H1 (cell line): Measurements from ENCODE around the gene GAST. TPM values are rescaled to one million over a fixed set of nuclear protein-coding genes. Genes with fewer than 3 reads are reported as not detected.

ENCODE experiments used
- CTCF ChIA-PET: fragments of 300-600 bp; sonication (Branson Sonifier 250); formaldehyde crosslinking; loops from one replicate; lab custom pipeline; 2021; ENCODE audit not compliant: partially characterized antibody; lab: Charles Lee
- POLR2A ChIA-PET: fragments of 300-600 bp; sonication (Branson Sonifier 250); formaldehyde crosslinking; loops from one replicate; lab custom pipeline; 2021; ENCODE audit warnings: inconsistent platforms; ENCODE audit not compliant: partially characterized antibody; lab: Charles Lee
- DNase-seq, 2 experiments: peaks; one replicate each; pipeline versions ENCODE4 v3.0.0 to v3.0.0-alpha.2; 2010 to 2022; ENCODE audit warnings: low spot score in 2 of 2, low read depth in 1 of 2, mixed read lengths in 1 of 2
- FAIRE-seq: peaks from 2 replicates; lab custom pipeline; 2011; peaks lifted over from hg19 to GRCh38; lab: Jason Lieb, UNC
- H2AFZ ChIP-seq: 2 replicates; pipeline ENCODE4 v1.8.1; 2012; ENCODE audit warnings: low read length, inconsistent platforms
- H2AK5ac ChIP-seq: 2 replicates; pipeline ENCODE4 v1.6.1; 2013; ENCODE audit warnings: low read depth, low read length
- H2BK120ac ChIP-seq: replicated peaks from 2 replicates; pipeline ENCODE3; 2013; ENCODE audit warnings: low read depth, low read length, inconsistent platforms
- H2BK12ac ChIP-seq: 2 replicates; pipeline ENCODE4 v1.6.1; 2013; ENCODE audit warnings: low read depth, low read length
- H2BK15ac ChIP-seq: 2 replicates; pipeline ENCODE4 v1.6.1; 2013; ENCODE audit warnings: low read length
- H2BK20ac ChIP-seq: 2 replicates; pipeline ENCODE4 v1.6.1; 2013; ENCODE audit warnings: low read length
- H2BK5ac ChIP-seq: 2 replicates; pipeline ENCODE4 v1.6.1; 2013; ENCODE audit warnings: low read depth, low read length
- H3K14ac ChIP-seq: 2 replicates; pipeline ENCODE4 v1.6.1; 2013; ENCODE audit warnings: inconsistent platforms; ENCODE audit not compliant: insufficient read length
- H3K18ac ChIP-seq: 2 replicates; pipeline ENCODE4 v1.6.1; 2013; ENCODE audit warnings: low read length; ENCODE audit errors: extremely low read depth
- H3K23ac ChIP-seq: 2 replicates; pipeline ENCODE4 v1.6.1; 2013; ENCODE audit warnings: inconsistent platforms; ENCODE audit not compliant: insufficient read length
- H3K23me2 ChIP-seq: 2 replicates; pipeline ENCODE4 v1.6.1; 2013; ENCODE audit warnings: low read depth, low read length
- H3K27ac ChIP-seq: 2 replicates; pipeline ENCODE4 v1.6.1; 2011; ENCODE audit warnings: low read depth, low read length, inconsistent platforms
- H3K27me3 ChIP-seq, 4 experiments: replicated peaks in 1 of 4; 1 replicate in 1 of 4; 2 replicates in 3 of 4; pipeline versions ENCODE4 v1.6.1 to v1.8.1; 2011 to 2013; ENCODE audit warnings: low read length in 3 of 4, mild to moderate bottlenecking in 3 of 4, inconsistent platforms in 2 of 4, mixed read lengths in 2 of 4, moderate library complexity in 1 of 4; ENCODE audit not compliant: control insufficient read depth in 3 of 4, insufficient read depth in 3 of 4; ENCODE audit errors: extremely low read depth in 1 of 4
- H3K36me3 ChIP-seq, 4 experiments: 2 replicates each; pipeline versions ENCODE4 v1.6.1 to v1.8.1; 2011 to 2013; ENCODE audit warnings: mild to moderate bottlenecking in 4 of 4, low read length in 3 of 4, moderate library complexity in 2 of 4, control low read depth in 1 of 4, inconsistent platforms in 1 of 4; ENCODE audit not compliant: insufficient read depth in 4 of 4, control insufficient read depth in 2 of 4
- H3K4ac ChIP-seq: replicated peaks from 2 replicates; pipeline ENCODE3; 2013; ENCODE audit warnings: low read length, low read depth, mixed read lengths, inconsistent platforms; ENCODE audit not compliant: insufficient read length
- H3K4me1 ChIP-seq, 4 experiments: replicated peaks in 1 of 4; 1 replicate in 1 of 4; 2 replicates in 3 of 4; pipeline versions ENCODE4 v1.6.1 to v1.8.1; 2011 to 2013; ENCODE audit warnings: low read length in 3 of 4, inconsistent platforms in 2 of 4, mixed read lengths in 1 of 4; ENCODE audit not compliant: insufficient read depth in 4 of 4, control insufficient read depth in 3 of 4
- H3K4me2 ChIP-seq, 2 experiments: 2 replicates each; pipeline versions ENCODE4 v1.6.1 to v1.8.1; 2011 to 2013; ENCODE audit warnings: low read depth in 2 of 2, low read length in 2 of 2, control low read depth in 1 of 2, inconsistent platforms in 1 of 2, mild to moderate bottlenecking in 1 of 2; ENCODE audit not compliant: insufficient read depth in 1 of 2
- H3K4me3 ChIP-seq, 4 experiments: fragments of 200-600, 300-600 bp in 1 of 4; sonication (generic), shearing (Covaris generic), sonication (Bioruptor Twin) in 1 of 4; 2 replicates each; pipeline versions ENCODE4 v1.5.1 to v1.8.1; 2011 to 2016; ENCODE audit warnings: low read length in 4 of 4, low read depth in 3 of 4, control low read depth in 2 of 4, inconsistent platforms in 2 of 4, mild to moderate bottlenecking in 2 of 4, mixed read lengths in 1 of 4, moderate library complexity in 1 of 4; ENCODE audit not compliant: insufficient read depth in 2 of 4; ENCODE audit errors: extremely low read depth in 1 of 4
- H3K56ac ChIP-seq: replicated peaks from 2 replicates; pipeline ENCODE3; 2013; ENCODE audit warnings: low read depth, mild to moderate bottlenecking, mixed read lengths, low read length, inconsistent platforms; ENCODE audit not compliant: insufficient read length
- H3K79me1 ChIP-seq: 2 replicates; pipeline ENCODE4 v1.6.1; 2013; ENCODE audit warnings: low read depth, low read length, control low read depth
- H3K79me2 ChIP-seq, 2 experiments: 2 replicates each; pipeline versions ENCODE4 v1.6.1 to v1.8.1; 2012 to 2013; ENCODE audit warnings: low read length in 2 of 2, mild to moderate bottlenecking in 2 of 2, inconsistent platforms in 1 of 2; ENCODE audit not compliant: insufficient read depth in 2 of 2, control insufficient read depth in 1 of 2
- H3K9ac ChIP-seq, 4 experiments: replicated peaks in 1 of 4; 1 replicate in 1 of 4; 2 replicates in 3 of 4; pipeline versions ENCODE4 v1.6.1 to v1.8.1; 2011 to 2013; ENCODE audit warnings: low read depth in 3 of 4, low read length in 3 of 4, control low read depth in 2 of 4, mild to moderate bottlenecking in 2 of 4, moderate library complexity in 2 of 4, inconsistent platforms in 1 of 4; ENCODE audit errors: extremely low read depth in 1 of 4
- H3K9me3 ChIP-seq, 2 experiments: 2 replicates each; pipeline versions ENCODE4 v1.6.1 to v1.8.1; 2012 to 2013; ENCODE audit warnings: mild to moderate bottlenecking in 2 of 2, moderate library complexity in 2 of 2, control low read depth in 1 of 2, inconsistent platforms in 1 of 2, low read depth in 1 of 2, low read length in 1 of 2, mixed read lengths in 1 of 2; ENCODE audit not compliant: insufficient read depth in 2 of 2
- H4K20me1 ChIP-seq, 2 experiments: replicated peaks in 1 of 2; 2 replicates each; pipeline versions ENCODE3 to v1.8.1; 2011 to 2013; ENCODE audit warnings: inconsistent platforms in 2 of 2, low read length in 2 of 2, mild to moderate bottlenecking in 1 of 2; ENCODE audit not compliant: insufficient read depth in 2 of 2, control insufficient read depth in 1 of 2
- H4K5ac ChIP-seq: 2 replicates; pipeline ENCODE4 v1.6.1; 2013; ENCODE audit warnings: low read length, low read depth, mixed read lengths, inconsistent platforms; ENCODE audit not compliant: insufficient read length
- H4K8ac ChIP-seq: 2 replicates; pipeline ENCODE4 v1.8.0; 2013; ENCODE audit warnings: mild to moderate bottlenecking, moderate library complexity, low read length, inconsistent platforms; ENCODE audit not compliant: insufficient read depth; ENCODE audit errors: extremely low read depth
- H4K91ac ChIP-seq: replicated peaks from 2 replicates; pipeline ENCODE3; 2013; ENCODE audit warnings: low read length, mixed read lengths, inconsistent platforms; ENCODE audit not compliant: insufficient read length
- BCL11A ChIP-seq, 2 experiments: IDR thresholded peaks; one replicate each; pipeline ENCODE4 v1.6.1; 2011; ENCODE audit warnings: low read depth in 2 of 2, low read length in 2 of 2, mild to moderate bottlenecking in 2 of 2
- KDM4A ChIP-seq: IDR thresholded peaks from one replicate; pipeline ENCODE4 v1.7.1; 2012; ENCODE audit warnings: low read depth, mild to moderate bottlenecking, moderate library complexity, low read length, inconsistent platforms; ENCODE audit not compliant: severe bottlenecking
- POLR2A ChIP-seq, 2 experiments: IDR thresholded peaks; 1 replicate in 1 of 2; 2 replicates in 1 of 2; pipeline ENCODE4 v1.6.1; 2011; ENCODE audit warnings: low read depth in 2 of 2, low read length in 2 of 2, mild to moderate bottlenecking in 2 of 2; ENCODE audit errors: control extremely low read depth in 1 of 2
- POLR2AphosphoS5 ChIP-seq: IDR thresholded peaks from 2 replicates; pipeline ENCODE4 v1.6.1; 2011; ENCODE audit warnings: low read depth, low read length
- TAF1 ChIP-seq: IDR thresholded peaks from 2 replicates; pipeline ENCODE4 v1.6.1; 2011; ENCODE audit warnings: mild to moderate bottlenecking, low read depth, low read length
- WGBS, 2 experiments: shearing (Covaris generic) in 1 of 2; methylation state at CpG; one replicate each; pipeline versions ENCODE4 v1.1.6 to v1.1.7; 2013 to 2015; ENCODE audit warnings: low lambda C conversion rate in 2 of 2, mixed read lengths in 2 of 2, inconsistent platforms in 1 of 2, low coverage in 1 of 2, missing lambda C conversion rate in 1 of 2; ENCODE audit not compliant: insufficient replicate concordance in 2 of 2, insufficient coverage in 1 of 2, insufficient read length in 1 of 2; ENCODE audit errors: extremely low coverage in 1 of 2, missing lambda C conversion rate in 1 of 2; 5-methylcytosine and 5-hydroxymethylcytosine counted together
- polyA plus RNA-seq, 7 experiments: library from polyadenylated mRNA; depleted of rRNA in 3 of 7; stranded (reverse) in 5 of 7; unstranded in 2 of 7; fragments of >200 nt in 5 of 7; fragments of 200-250 nt in 2 of 7; gene quantifications; 1 replicate in 5 of 7; 2 replicates in 1 of 7; 4 replicates in 1 of 7; pipeline versions ENCODE4 v1.2.1 to v1.2.3, GENCODE V29; 2011 to 2013; ENCODE audit warnings: missing spikeins in 2 of 7, mixed read lengths in 2 of 7
- total RNA-seq: library from RNA; stranded (reverse); fragmentation: NEBNext Ultra II Directional; extraction: Animal tissue kit (Norgen Biotek cat#: 25700); gene quantifications from 2 replicates; pipeline ENCODE4 v1.2.1, GENCODE V29; 2021

GAST gene
- total and polyA plus RNA-seq, 2 of the 8 experiments (the other 6 are each of a cell fraction or from before 2014, with no cell fraction given): not detected

DNA sequence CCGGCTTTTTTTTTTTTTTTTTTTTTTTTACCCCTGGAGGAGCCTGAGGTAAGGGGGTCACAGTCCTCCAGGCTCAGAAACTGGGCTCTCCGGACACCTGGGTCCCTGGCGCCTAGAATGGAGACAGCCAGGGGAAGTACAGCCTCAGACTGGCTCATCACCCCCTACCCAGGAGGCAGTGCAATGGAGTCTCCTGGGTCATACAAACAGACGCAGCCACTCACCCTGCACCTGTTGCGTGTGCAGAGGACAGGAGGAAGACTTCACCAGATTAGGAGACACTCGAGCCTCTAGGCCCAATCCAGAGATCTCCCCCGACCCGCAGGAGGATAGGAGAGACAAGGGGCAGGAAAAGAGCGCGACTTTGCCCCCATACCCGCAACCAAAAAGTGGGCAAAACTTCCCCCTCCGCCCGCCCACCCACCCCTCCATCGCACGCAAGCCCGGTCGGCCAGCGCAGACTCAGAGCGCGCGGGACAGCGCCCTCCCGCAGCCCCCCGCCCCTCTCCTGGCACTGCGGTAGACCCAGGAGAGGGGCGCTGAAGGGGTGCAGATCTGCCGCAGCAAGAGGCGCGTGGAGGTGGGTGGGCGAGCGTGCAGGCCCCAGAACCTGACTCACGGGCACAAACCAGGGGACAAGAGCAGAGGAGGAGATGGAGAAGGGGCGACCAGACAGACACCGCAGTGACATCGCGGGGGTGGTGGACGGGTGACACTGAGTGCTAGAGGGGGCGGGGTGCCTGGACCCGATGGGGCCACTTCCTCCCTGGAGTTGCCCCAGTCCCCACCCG is 21.4 kb downstream of the GAST start:
- Histone ChIP-seq H3K27me3 (peaks cover 19 to 68% (median 53%) of the 10 kb centered on the region in 4 experiments), H3K14ac (no peak overlapping the region), H3K27ac (no peak overlapping the region), H3K4me3 (peak overlapping the region; percentile 47 to 66 (median 58)), H3K9ac (no peak overlapping the region), H3K4ac (no peak overlapping the region), H3K4me2 (peak overlapping the region; percentile 89 to 90), H3K4me1 (peaks cover 0 to 8% (median 4%) of the 10 kb centered on the region in 4 experiments; a peak in 6 of 7 replicates), H2AFZ (no peak overlapping the region), H3K23ac (no peak overlapping the region), H2AK5ac (no peak overlapping the region), H4K20me1 (peaks cover 5% of the 10 kb centered on the region in 2 experiments), H2BK5ac (no peak overlapping the region), H3K18ac (no peak overlapping the region), H2BK15ac (no peak overlapping the region; the same call in 1 of the 2 replicates), H3K36me3 (no peaks in the 10 kb centered on the region), H2BK120ac (no peak overlapping the region), H4K5ac (no peak overlapping the region), H2BK20ac (no peak overlapping the region), H3K23me2 (peaks cover 13% of the 10 kb centered on the region), H3K9me3 (no peaks in the 10 kb centered on the region), H2BK12ac (no peak overlapping the region), H4K91ac (no peak overlapping the region), H4K8ac (peak overlapping the region; percentile 99; the same call in 1 of the 2 replicates), H3K56ac (no peak overlapping the region), H3K79me1 (no peaks in the 10 kb centered on the region), H3K79me2 (no peaks in the 10 kb centered on the region)
- ChIA-PET POLR2A (interaction anchor here (0.6 to 18.3 kb wide), 32 partner anchors 10 to 287 kb away, joined by 3 to 215 read pairs (median 4); partner anchors contain the start of genes ACLY, EIF1, FKBP10 and JUP), CTCF (interaction anchor here (0.6 to 3.2 kb wide), 5 partner anchors 9 to 132 kb away, joined by 3 to 18 read pairs (median 7); partner anchors contain the start of gene KLHL11)
- TF ChIP-seq POLR2AphosphoS5: no peak
- no peak for TF ChIP-seq POLR2A (IDR thresholded peaks at IDR 0.05; ENCODE audit: control extremely low read depth in 1 of 2, low read depth in 2 of 2, low read length in 2 of 2)
- no peak for TF ChIP-seq BCL11A (IDR thresholded peaks at IDR 0.05; ENCODE audit: low read depth in 2 of 2, low read length in 2 of 2)
- no peak for TF ChIP-seq KDM4A
- TF ChIP-seq TAF1: no peak
- no peak for FAIRE-seq
- no peak for DNase-seq
- 17% methylated on average over 23 of the region's 40 CpGs; no CpG with 5 or more reads in 1 of the 2 experiments for WGBS, 2 experiments
